PFSK-1 (cell line): ENCODE measurements around the gene SLC27A3.

Experiments used
- POLR2AphosphoS5 ChIP-seq: IDR thresholded peaks from 2 replicates; pipeline ENCODE4 v1.6.1; 2012; ENCODE audit warnings: low read depth, mild to moderate bottlenecking, control low read depth, low read length, moderate library complexity
- TAF1 ChIP-seq: IDR thresholded peaks from 2 replicates; pipeline ENCODE4 v1.6.1; 2012; ENCODE audit warnings: low read length, control low read depth, borderline replicate concordance; ENCODE audit not compliant: insufficient read depth

DNA sequence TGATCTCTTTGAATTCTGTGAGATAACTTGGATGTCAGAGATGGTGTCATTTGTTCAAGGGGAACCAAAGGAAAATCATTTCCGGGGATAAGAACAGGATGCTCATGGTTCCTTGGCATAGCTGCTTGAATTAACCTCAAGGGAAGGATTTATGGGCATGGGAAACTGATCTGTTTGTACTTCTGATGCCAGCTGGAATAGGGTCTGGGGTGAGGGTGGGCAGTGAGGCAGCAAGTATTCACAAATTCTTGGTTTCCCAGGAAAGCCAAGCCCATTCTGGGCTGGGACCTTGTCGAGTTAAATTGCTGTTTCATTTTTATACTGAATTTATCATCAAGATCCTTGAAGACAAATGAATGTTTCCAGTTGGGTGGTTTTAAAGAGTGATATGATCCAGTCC lies 33.2 kb upstream of the SLC27A3 start:
- TF ChIP-seq TAF1 (no peak), POLR2AphosphoS5 (no peak)
